ENCODE results near the gene USP28.
"Not testable (repeated sequence)": the region's sequence is repeated elsewhere in the genome, so short reads cannot be mapped to it uniquely, and the experiment has no call there.

The USP28 gene

DNA sequence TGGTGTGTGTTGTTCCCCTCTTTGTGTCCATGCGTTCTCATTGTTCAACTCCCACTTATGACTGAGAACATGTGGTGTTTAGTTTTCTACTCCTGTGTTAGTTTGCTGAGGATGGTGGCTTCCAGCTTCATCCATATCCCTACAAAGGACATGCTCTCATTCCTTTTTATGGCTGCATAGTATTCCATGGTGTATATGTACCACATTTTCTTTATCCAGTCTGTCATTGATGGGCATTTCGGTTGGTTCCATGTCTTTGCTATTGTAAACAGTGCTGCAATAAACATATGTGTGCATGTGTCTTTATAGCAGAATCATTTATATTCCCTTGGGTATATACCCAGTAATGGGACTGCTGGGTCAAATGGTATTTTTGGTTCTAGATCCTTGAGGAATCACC is 112.3 kb downstream of the USP28 start:
- not testable (repeated sequence) for DNase-seq

GRCh38 chr11:113760241-113760640 is 115.1 kb downstream of the USP28 start:
- no peak for DNase-seq

DNA sequence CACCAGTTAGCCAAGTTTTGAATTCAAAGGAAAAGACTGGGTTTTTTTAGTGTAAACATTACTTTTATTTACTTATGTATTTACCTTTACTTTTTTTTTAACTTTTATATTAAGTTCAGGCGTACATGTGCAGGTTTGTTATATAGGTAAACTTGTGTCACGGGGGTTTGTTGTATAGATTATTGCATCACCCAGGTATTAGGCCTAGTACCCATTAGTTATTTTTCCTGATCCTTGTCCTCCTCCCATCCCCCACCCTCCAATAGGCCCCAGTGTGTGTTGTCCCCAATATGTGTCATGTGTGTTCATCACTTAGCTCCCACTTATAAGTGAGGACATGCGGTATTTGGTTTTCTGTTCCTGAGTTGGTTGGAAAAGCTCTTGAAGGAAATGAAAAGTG is 122.4 kb downstream of the USP28 start:
- no peak for DNase-seq
